ENCODE measurements around the gene ARMC2.

Gene ARMC2

DNA sequence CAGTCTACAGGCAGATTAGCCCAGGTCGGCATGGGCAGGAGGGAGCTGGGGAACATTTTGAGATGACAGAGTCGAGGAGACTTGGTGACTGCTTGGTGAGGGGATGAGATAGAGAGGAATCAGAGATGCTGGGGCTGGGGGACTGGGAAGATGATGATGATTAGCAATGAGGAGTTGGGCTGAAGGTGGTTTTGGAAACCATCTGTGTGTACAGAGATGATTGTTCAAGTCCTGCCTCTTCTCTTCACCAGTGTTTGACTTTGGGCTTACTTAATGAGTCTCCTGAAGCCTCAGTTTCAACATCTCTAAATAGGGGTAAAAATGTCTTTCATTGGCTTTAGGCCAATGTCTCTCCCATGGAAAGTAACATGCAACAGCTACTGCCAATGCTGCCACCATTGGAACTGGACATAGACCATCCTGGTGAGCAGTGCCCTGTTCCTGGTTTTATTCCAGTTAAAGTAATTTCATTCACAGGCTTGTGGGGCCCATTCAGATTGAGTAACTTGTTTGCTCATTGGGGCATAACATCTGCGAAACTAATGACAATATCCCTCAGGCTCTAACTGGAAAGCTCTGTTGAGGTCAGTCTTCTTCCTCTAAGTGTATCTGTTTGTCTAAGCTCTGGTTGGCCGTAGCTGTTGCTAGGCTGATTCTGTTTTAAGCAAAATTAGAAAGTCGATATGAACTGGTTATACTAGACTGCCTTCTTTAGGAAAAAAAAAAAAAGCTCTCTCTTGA, 99.1 kb downstream of the ARMC2 start:
- Histone ChIP-seq H3K27ac (no peak overlapping the region), H3K36me3 (no peaks in the 10 kb centered on the region), H3K4me3 (ENCODE audit: low read depth in 1 of 2, low read length in 1 of 2) (no peak overlapping the region), H3K4me1 (ENCODE audit: control insufficient read depth in 1 of 2, insufficient read depth in 1 of 2, low read depth in 1 of 2, low read length in 1 of 2) (peaks cover 13 to 20% of the 10 kb centered on the region in 2 experiments), H3K27me3 (no peaks in the 10 kb centered on the region), H3K9me3 (no peaks in the 10 kb centered on the region)
- TF ChIP-seq, protein P1, sequence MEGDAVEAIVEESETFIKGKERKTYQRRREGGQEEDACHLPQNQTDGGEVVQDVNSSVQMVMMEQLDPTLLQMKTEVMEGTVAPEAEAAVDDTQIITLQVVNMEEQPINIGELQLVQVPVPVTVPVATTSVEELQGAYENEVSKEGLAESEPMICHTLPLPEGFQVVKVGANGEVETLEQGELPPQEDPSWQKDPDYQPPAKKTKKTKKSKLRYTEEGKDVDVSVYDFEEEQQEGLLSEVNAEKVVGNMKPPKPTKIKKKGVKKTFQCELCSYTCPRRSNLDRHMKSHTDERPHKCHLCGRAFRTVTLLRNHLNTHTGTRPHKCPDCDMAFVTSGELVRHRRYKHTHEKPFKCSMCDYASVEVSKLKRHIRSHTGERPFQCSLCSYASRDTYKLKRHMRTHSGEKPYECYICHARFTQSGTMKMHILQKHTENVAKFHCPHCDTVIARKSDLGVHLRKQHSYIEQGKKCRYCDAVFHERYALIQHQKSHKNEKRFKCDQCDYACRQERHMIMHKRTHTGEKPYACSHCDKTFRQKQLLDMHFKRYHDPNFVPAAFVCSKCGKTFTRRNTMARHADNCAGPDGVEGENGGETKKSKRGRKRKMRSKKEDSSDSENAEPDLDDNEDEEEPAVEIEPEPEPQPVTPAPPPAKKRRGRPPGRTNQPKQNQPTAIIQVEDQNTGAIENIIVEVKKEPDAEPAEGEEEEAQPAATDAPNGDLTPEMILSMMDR (IDR thresholded peaks at IDR 0.05) = no peak

DNA sequence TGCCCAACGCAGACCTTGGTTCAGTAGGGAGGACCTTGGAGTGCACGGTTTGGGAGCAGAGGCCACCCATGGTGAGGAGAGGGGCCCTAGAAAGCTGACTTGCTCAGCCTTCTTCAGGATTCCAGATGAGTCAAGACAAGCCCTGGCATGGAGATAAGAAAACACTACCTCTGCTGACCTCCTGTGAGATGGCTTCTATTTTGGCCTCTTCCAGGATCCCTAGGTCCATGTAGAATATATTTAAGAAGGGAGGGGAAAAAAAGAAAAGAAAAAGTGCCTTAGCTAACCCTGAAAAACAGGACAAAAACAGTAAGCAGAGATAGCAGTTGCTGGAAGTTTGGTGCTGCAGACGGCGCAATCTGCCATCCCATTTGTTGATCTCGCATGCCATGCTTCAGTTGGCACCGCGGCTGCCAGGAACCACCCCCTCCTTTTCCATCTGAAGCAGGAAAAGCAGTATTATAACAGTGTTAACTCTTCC, 100.0 kb downstream of the ARMC2 start:
- peaks cover 6 to 11% of the 10 kb centered on the region in 2 experiments for H3K4me1 ChIP-seq (ENCODE audit: control insufficient read depth in 1 of 2, insufficient read depth in 1 of 2, low read depth in 1 of 2, low read length in 1 of 2)
- H3K27ac ChIP-seq = no peak overlapping the region
- H3K4me3 ChIP-seq (ENCODE audit: low read depth in 1 of 2, low read length in 1 of 2) = no peak overlapping the region
- TF ChIP-seq, protein P1 (IDR thresholded peaks at IDR 0.05) = no peak
- H3K36me3 ChIP-seq = no peaks in the 10 kb centered on the region
- H3K9me3 ChIP-seq = no peaks in the 10 kb centered on the region
- no peaks in the 10 kb centered on the region for H3K27me3 ChIP-seq

DNA sequence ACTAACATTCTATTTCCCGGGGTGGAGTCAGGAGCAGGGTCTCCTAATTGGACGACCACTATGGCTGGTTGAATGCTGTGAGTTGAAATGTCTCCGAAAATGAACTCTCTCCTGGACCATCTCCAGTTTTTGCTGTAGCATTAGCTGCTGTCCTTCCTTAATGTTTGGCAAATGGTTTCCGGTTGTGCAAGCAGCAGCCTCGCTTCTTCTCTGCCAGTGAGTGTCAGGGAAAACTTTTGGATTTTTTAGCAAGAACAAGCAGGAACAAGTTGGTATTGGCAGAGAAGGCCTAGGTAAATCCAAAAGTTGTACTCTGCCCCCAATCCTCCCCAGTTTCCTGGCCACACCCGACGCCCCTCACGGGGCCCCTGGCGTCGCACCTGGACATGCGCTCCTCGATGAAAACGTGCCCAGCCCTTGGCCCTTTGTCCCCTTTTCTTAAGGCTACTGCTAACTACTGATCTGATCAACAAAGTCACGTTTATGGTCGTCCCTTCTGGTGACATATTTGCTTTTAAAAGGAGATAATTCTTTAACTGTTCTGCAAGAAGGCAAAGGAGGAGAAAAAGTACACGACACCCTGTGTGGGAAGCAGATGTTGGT, 103.2 kb downstream of the ARMC2 start:
- no peak overlapping the region for H3K4me3 ChIP-seq (ENCODE audit: low read depth in 1 of 2, low read length in 1 of 2)

DNA sequence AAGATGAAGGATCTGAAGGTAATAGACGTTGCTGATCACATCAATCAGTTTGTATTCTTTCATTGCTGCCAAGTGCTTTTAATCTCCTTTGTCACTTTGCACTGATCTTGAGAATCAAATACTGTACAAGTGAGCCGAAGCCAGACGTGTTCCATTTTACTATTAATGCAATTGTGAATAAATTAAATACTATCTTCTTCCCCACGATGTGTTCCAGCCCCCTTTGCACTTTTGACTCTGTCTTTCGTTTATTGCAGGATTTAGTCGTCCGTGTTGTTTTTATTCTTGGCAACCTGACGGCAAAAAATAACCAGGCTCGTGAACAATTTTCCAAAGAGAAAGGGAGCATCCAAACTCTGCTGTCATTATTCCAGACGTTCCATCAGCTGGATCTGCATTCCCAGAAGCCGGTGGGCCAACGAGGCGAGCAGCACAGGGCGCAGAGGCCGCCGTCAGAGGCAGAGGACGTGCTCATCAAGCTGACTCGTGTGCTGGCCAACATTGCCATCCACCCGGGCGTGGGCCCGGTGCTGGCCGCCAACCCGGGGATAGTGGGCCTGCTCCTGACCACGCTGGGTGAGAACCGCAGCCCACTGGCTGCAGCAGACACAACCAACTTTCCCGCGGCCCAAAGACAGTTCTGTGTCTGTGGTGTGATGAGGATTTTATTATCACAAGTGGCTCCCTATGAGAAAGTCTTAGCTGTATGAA, 104.7 kb downstream of the ARMC2 start:
- H3K9me3 ChIP-seq = no peaks in the 10 kb centered on the region
- H3K27me3 ChIP-seq = no peaks in the 10 kb centered on the region
- H3K27ac ChIP-seq = no peak overlapping the region
- TF ChIP-seq, protein P1 (IDR thresholded peaks at IDR 0.05) = no peak
- no peak overlapping the region for H3K4me3 ChIP-seq (ENCODE audit: low read depth in 1 of 2, low read length in 1 of 2)
- no peaks in the 10 kb centered on the region for H3K36me3 ChIP-seq
- peaks cover 6 to 11% of the 10 kb centered on the region in 2 experiments for H3K4me1 ChIP-seq (ENCODE audit: control insufficient read depth in 1 of 2, insufficient read depth in 1 of 2, low read depth in 1 of 2, low read length in 1 of 2)

More for the DNA sequence above, 103.2 kb downstream of the ARMC2 start:
- Histone ChIP-seq H3K27me3 (no peaks in the 10 kb centered on the region), H3K27ac (no peak overlapping the region), H3K4me1 (ENCODE audit: control insufficient read depth in 1 of 2, insufficient read depth in 1 of 2, low read depth in 1 of 2, low read length in 1 of 2) (peaks cover 6 to 11% of the 10 kb centered on the region in 2 experiments), H3K36me3 (no peaks in the 10 kb centered on the region), H3K9me3 (no peaks in the 10 kb centered on the region)
- TF ChIP-seq, protein P1 (IDR thresholded peaks at IDR 0.05) = no peak

GRCh38 chr6:108953681-108954080, 105.5 kb downstream of the ARMC2 start:
- Histone ChIP-seq H3K36me3 (no peaks in the 10 kb centered on the region), H3K27me3 (no peaks in the 10 kb centered on the region), H3K27ac (no peak overlapping the region), H3K4me1 (ENCODE audit: control insufficient read depth in 1 of 2, insufficient read depth in 1 of 2, low read depth in 1 of 2, low read length in 1 of 2) (peaks cover 12 to 17% of the 10 kb centered on the region in 2 experiments), H3K9me3 (no peaks in the 10 kb centered on the region), H3K4me3 (ENCODE audit: low read depth in 1 of 2, low read length in 1 of 2) (no peak overlapping the region)
- TF ChIP-seq, protein P1 (IDR thresholded peaks at IDR 0.05) = no peak
